PC-9 (cell line): ENCODE results near the gene GATD1. TPM values are rescaled to one million over a fixed set of nuclear protein-coding genes. Genes with fewer than 3 reads are reported as not detected.

Experiments
- BruUV-seq: library from RNA; stranded (reverse); fragments of 400-500 nt; replicated peaks from 2 replicates; lab custom pipeline; 2021; lab: Mats Ljungman, UMichigan
- CTCF ChIA-PET: fragments of 300-600 bp; sonication (Branson Sonifier 250); formaldehyde crosslinking; loops from one replicate; lab custom pipeline; 2022; ENCODE audit warnings: antibody characterized with exemption; lab: Charles Lee
- POLR2A ChIA-PET: fragments of 300-600 bp; sonication (Branson Sonifier 250); formaldehyde crosslinking; loops from one replicate; lab custom pipeline; 2022; ENCODE audit warnings: antibody characterized with exemption; ENCODE audit not compliant: unreplicated experiment; lab: Charles Lee
- DNase-seq, 2 experiments: peaks; one replicate each; pipeline versions ENCODE4 v3.0.0 to v3.0.0-alpha.2; 2015 to 2022; ENCODE audit warnings: mixed read lengths in 1 of 2
- H2AFZ ChIP-seq: fragments of 200-600 bp; sonication (generic); 2 replicates; pipeline ENCODE4 v1.8.1; 2017; ENCODE audit warnings: antibody characterized with exemption
- H3F3A ChIP-seq: fragments of 200-600 bp; sonication (generic); 2 replicates; pipeline ENCODE4 v1.8.1; 2017; ENCODE audit warnings: antibody characterized with exemption, mild to moderate bottlenecking, low read depth; ENCODE audit not compliant: insufficient read depth
- H3K27ac ChIP-seq: fragments of 200-600 bp; sonication (generic); 2 replicates; pipeline ENCODE4 v1.6.1; 2016; ENCODE audit warnings: mixed run types
- H3K27me3 ChIP-seq: fragments of 200-600 bp; sonication (generic); 2 replicates; pipeline ENCODE4 v1.6.1; 2016; ENCODE audit warnings: low read depth, mixed run types; ENCODE audit not compliant: insufficient read depth
- H3K36me3 ChIP-seq: fragments of 200-600 bp; sonication (generic); 2 replicates; pipeline ENCODE4 v1.6.1; 2016; ENCODE audit warnings: low read depth, mixed run types
- H3K4me1 ChIP-seq: fragments of 200-600 bp; sonication (generic); replicated peaks from 2 replicates; pipeline ENCODE4 v1.6.1; 2016; ENCODE audit warnings: mixed run types; ENCODE audit not compliant: insufficient read depth
- H3K4me2 ChIP-seq: fragments of 200-600 bp; sonication (generic); 2 replicates; pipeline ENCODE4 v1.6.1; 2017; ENCODE audit warnings: mixed run types
- H3K4me3 ChIP-seq: fragments of 200-600 bp; sonication (generic); 2 replicates; pipeline ENCODE4 v1.6.1; 2016; ENCODE audit warnings: mixed run types
- H3K79me2 ChIP-seq: fragments of 200-600 bp; sonication (generic); 2 replicates; pipeline ENCODE4 v1.6.1; 2017; ENCODE audit warnings: low read depth, mixed run types
- H3K9me2 ChIP-seq: fragments of 200-600 bp; sonication (generic); 2 replicates; pipeline ENCODE4 v1.8.1; 2017; ENCODE audit warnings: mild to moderate bottlenecking; ENCODE audit not compliant: insufficient read depth
- H3K9me3 ChIP-seq: fragments of 200-600 bp; sonication (generic); 2 replicates; pipeline ENCODE4 v1.8.1; 2016; ENCODE audit warnings: low read depth; ENCODE audit not compliant: insufficient read depth
- H4K20me1 ChIP-seq: fragments of 200-600 bp; sonication (generic); 2 replicates; pipeline ENCODE4 v1.8.1; 2017; ENCODE audit not compliant: insufficient read depth
- EZH2 ChIP-seq: fragments of 200-600 bp; sonication (generic); IDR thresholded peaks from 2 replicates; pipeline ENCODE4 v1.8.0; 2017; ENCODE audit warnings: antibody characterized with exemption, low read depth
- intact Hi-C: fragments of 100-400 bp; cut with micrococcal nuclease; formaldehyde crosslinking; loops from one replicate; pipeline ENCODE4 v1.10.0; 2022; ENCODE audit not compliant: unreplicated experiment
- total RNA-seq: library from RNA; stranded (reverse); gene quantifications from 2 replicates; pipeline ENCODE4 v1.2.3, GENCODE V29; 2021
- TF ChIP-seq, protein P1 (sequence below): fragments of 200-600 bp; sonication (generic); conservative IDR thresholded peaks from 2 replicates; pipeline ENCODE4 v1.6.1; 2017; ENCODE audit warnings: mixed run types, antibody characterized with exemption, mild to moderate bottlenecking, moderate library complexity

GATD1 gene
- total RNA-seq, 1 experiment from 2014 or later = 52.7 TPM

DNA sequence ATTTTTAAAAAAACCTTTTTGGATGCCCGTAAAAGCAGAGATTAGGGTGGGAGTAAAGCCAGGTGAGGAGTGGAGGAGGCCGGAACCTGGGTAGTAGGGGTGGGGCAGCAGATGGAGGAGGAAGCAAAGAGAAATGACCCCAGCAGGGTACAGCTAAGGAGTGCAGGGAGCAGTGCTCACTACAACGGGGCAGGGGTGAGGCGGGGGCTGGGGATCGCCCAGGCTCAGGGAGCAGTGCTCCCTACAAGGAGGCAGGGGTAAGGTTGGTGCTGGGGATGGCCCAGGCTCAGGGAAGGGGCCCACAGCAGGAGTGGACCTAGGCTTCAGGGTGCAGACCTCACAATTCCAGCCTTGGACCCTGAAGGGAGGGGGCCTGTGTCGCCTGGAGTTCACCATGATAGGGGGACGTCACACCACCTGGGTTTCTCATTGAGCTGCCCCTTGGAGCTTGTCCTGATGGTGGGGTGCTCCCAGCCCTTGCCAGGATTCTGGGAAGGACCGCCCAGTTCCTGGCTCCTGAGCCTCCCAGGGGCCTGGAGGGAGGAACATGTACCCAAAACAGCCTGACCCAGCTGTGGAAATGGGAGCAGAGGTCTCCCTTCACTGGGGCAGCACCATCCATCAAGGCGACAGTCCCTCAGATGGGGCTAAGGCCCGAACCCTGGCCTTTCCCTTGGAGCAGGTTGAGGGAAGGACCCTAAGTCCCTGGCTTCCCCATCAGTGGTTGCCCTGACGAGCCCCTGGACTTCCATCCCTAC, 38.6 kb upstream of the GATD1 start:
- Histone ChIP-seq H3K36me3 (peaks cover 13% of the 10 kb centered on the region), H3F3A (peaks cover 54% of the 10 kb centered on the region; the same call in 1 of the 2 replicates), H3K27ac (no peak overlapping the region), H2AFZ (no peak overlapping the region), H3K9me3 (no peaks in the 10 kb centered on the region), H3K4me1 (peaks cover 18% of the 10 kb centered on the region), H3K9me2 (no peaks in the 10 kb centered on the region), H3K4me3 (no peak overlapping the region), H4K20me1 (peaks cover 20% of the 10 kb centered on the region), H3K4me2 (no peak overlapping the region), H3K27me3 (no peaks in the 10 kb centered on the region), H3K79me2 (peaks cover 26% of the 10 kb centered on the region)
- intact Hi-C loops = no loop called here
- ChIA-PET CTCF (no interaction called here), POLR2A (no interaction called here)
- BruUV-seq = no TSS peak
- peak in 1 of 2 experiments; percentile 6 for DNase-seq
- TF ChIP-seq EZH2 = no peak
- TF ChIP-seq, protein P1, sequence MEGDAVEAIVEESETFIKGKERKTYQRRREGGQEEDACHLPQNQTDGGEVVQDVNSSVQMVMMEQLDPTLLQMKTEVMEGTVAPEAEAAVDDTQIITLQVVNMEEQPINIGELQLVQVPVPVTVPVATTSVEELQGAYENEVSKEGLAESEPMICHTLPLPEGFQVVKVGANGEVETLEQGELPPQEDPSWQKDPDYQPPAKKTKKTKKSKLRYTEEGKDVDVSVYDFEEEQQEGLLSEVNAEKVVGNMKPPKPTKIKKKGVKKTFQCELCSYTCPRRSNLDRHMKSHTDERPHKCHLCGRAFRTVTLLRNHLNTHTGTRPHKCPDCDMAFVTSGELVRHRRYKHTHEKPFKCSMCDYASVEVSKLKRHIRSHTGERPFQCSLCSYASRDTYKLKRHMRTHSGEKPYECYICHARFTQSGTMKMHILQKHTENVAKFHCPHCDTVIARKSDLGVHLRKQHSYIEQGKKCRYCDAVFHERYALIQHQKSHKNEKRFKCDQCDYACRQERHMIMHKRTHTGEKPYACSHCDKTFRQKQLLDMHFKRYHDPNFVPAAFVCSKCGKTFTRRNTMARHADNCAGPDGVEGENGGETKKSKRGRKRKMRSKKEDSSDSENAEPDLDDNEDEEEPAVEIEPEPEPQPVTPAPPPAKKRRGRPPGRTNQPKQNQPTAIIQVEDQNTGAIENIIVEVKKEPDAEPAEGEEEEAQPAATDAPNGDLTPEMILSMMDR = no peak

DNA sequence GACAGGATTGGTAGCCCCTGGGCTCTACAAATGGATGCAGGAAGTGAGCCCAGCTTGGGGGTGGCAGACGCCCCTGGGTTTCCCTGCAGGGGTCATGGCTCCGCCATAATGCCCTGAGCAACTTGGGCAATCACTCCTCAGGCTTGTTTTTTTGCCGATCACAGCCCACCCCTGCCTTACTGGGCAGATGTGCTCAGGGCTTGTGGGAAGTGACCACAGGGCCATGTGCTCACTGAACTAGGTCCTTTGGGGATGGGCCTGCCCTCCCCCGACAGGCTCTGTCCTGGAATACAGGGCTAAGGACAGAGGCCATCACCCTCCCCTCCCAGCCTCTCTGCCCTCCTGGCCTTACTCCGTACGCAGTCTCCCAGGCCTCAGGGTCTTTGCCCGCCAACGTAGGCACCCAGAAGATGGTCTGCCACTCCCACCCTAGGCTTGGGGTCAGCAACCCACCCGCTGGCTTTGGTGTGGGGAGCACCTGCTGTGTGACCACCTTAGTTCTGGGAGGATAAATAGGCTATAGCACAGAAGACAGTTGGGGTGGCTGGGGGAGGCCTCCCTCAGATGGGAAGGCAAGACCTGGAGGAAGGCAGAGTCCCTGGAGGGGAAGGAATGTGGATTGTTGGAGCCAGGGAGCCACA, 36.3 kb upstream of the GATD1 start:
- Histone ChIP-seq H3K27me3 (no peaks in the 10 kb centered on the region), H3K9me2 (no peaks in the 10 kb centered on the region), H3F3A (peaks cover 52% of the 10 kb centered on the region; the same call in 1 of the 2 replicates), H2AFZ (no peak overlapping the region), H3K4me2 (no peak overlapping the region), H3K36me3 (peaks cover 13% of the 10 kb centered on the region), H4K20me1 (peaks cover 12% of the 10 kb centered on the region), H3K4me1 (peaks cover 15% of the 10 kb centered on the region), H3K79me2 (peaks cover 35% of the 10 kb centered on the region), H3K4me3 (no peak overlapping the region), H3K27ac (no peak overlapping the region), H3K9me3 (no peaks in the 10 kb centered on the region)
- intact Hi-C loops = no loop called here
- peak in 1 of 2 experiments; percentile 30 for DNase-seq
- TF ChIP-seq, protein P1 = no peak
- no peak for TF ChIP-seq EZH2
- POLR2A ChIA-PET = interaction anchor here (0.6 kb wide), 1 partner anchor 18 kb away, joined by 7 read pairs; no protein-coding TSS in a partner anchor
- CTCF ChIA-PET = no interaction called here
- no TSS peak for BruUV-seq

DNA sequence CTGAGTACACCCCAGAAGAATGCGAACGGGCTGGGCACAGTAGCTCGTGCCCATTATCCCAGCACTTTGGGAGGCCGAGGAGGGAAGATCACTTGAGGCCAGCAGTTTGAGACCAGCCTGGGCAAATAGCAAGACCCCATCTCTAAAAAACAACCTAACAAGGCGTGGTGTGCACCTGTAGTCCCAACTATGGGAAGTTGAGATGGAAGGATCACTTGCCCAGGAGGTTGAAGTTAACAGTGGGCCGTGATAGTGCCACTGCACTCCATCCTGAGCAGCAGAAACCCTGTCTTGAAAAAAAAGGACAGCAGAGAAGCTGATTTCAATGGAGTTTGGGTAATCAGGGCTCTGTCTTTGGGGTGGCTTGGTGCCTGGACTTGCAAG, 35.8 kb upstream of the GATD1 start:
- intact Hi-C loops = no loop called here
- H2AFZ ChIP-seq = no peak overlapping the region
- no peaks in the 10 kb centered on the region for H3K27me3 ChIP-seq
- no peak overlapping the region for H3K27ac ChIP-seq
- no TSS peak for BruUV-seq
- no peak overlapping the region for H3K4me3 ChIP-seq
- TF ChIP-seq EZH2 = no peak
- TF ChIP-seq, protein P1 = no peak
- ChIA-PET CTCF (interaction anchor here (0.6 kb wide), 1 partner anchor 10 kb away, joined by 3 read pairs; no protein-coding TSS in a partner anchor), POLR2A (interaction anchor here (0.6 kb wide), 1 partner anchor 18 kb away, joined by 7 read pairs; no protein-coding TSS in a partner anchor)
- no peaks in the 10 kb centered on the region for H3K9me2 ChIP-seq
- H3K9me3 ChIP-seq = no peaks in the 10 kb centered on the region
- H3K4me1 ChIP-seq = peaks cover 10% of the 10 kb centered on the region; the same call in 1 of the 2 replicates
- DNase-seq = no peak
- H3K36me3 ChIP-seq = peaks cover 13% of the 10 kb centered on the region
- peaks cover 12% of the 10 kb centered on the region for H4K20me1 ChIP-seq
- peaks cover 40% of the 10 kb centered on the region for H3K79me2 ChIP-seq
- H3F3A ChIP-seq = peaks cover 48% of the 10 kb centered on the region; the same call in 1 of the 2 replicates
- no peak overlapping the region for H3K4me2 ChIP-seq
